CD8-positive, alpha-beta memory T cell (primary cell): Measurements from ENCODE around the gene ZNF441. TPM values are rescaled to one million over a fixed set of nuclear protein-coding genes. Genes with fewer than 3 reads are reported as not detected.
"Not testable (repeated sequence)": the region's sequence is repeated elsewhere in the genome, so short reads cannot be mapped to it uniquely, and the experiment has no call there.

ENCODE experiments used
- CTCF ChIA-PET: fragments of 350-600 bp; sonication (Branson Sonifier 250); formaldehyde crosslinking; loops from one replicate; lab custom pipeline; 2021; ENCODE audit warnings: antibody characterized with exemption; lab: Charles Lee
- POLR2A ChIA-PET: fragments of 350-600 bp; sonication (Branson Sonifier 250); formaldehyde crosslinking; loops from one replicate; lab custom pipeline; 2021; ENCODE audit warnings: antibody characterized with exemption; lab: Charles Lee
- DNase-seq, 5 donors: peaks; one replicate each; pipeline versions ENCODE4 v3.0.0 to v3.0.0-alpha.2; 2020 to 2022; ENCODE audit warnings: mixed read lengths in 1 of 5
- H3K27ac ChIP-seq: one replicate; pipeline ENCODE4 v1.7.0; 2013; ENCODE audit warnings: low read depth, mild to moderate bottlenecking, low read length, moderate library complexity
- H3K27me3 ChIP-seq: 2 replicates; pipeline ENCODE4 v1.7.0; 2013; ENCODE audit warnings: low read length, mild to moderate bottlenecking; ENCODE audit not compliant: insufficient read depth, poor library complexity, severe bottlenecking
- H3K36me3 ChIP-seq: 2 replicates; pipeline ENCODE4 v1.7.0; 2013; ENCODE audit warnings: mild to moderate bottlenecking, low read length, moderate library complexity; ENCODE audit not compliant: insufficient read depth
- H3K4me1 ChIP-seq: 2 replicates; pipeline ENCODE4 v1.7.0; 2013; ENCODE audit warnings: mild to moderate bottlenecking, low read length, moderate library complexity; ENCODE audit not compliant: insufficient read depth
- H3K4me3 ChIP-seq: 2 replicates; pipeline ENCODE4 v1.7.0; 2013; ENCODE audit warnings: mild to moderate bottlenecking, low read length
- H3K9me3 ChIP-seq: 2 replicates; pipeline ENCODE4 v1.7.0; 2013; ENCODE audit warnings: mild to moderate bottlenecking, low read length
- H3K27ac Mint-ChIP-seq, 8 donors: one replicate each; pipeline ENCODE4 v1.8.0; 2020 to 2021; ENCODE audit warnings: mixed read lengths in 8 of 8, mild to moderate bottlenecking in 6 of 8, inconsistent platforms in 3 of 8, moderate library complexity in 3 of 8
- H3K27me3 Mint-ChIP-seq, 2 donors: one replicate each; pipeline ENCODE4 v1.8.0; 2020 to 2021; ENCODE audit warnings: mixed read lengths in 2 of 2, mild to moderate bottlenecking in 1 of 2, moderate library complexity in 1 of 2
- H3K36me3 Mint-ChIP-seq, 3 donors: one replicate each; pipeline ENCODE4 v1.8.0; 2020 to 2021; ENCODE audit warnings: mixed read lengths in 3 of 3, inconsistent platforms in 1 of 3, mild to moderate bottlenecking in 1 of 3
- H3K4me1 Mint-ChIP-seq, 3 donors: one replicate each; pipeline ENCODE4 v1.8.0; 2020 to 2021; ENCODE audit warnings: mixed read lengths in 3 of 3, inconsistent platforms in 1 of 3, mild to moderate bottlenecking in 1 of 3
- H3K4me3 Mint-ChIP-seq, 7 donors: one replicate each; pipeline ENCODE4 v1.8.0; 2020 to 2021; ENCODE audit warnings: mixed read lengths in 7 of 7, mild to moderate bottlenecking in 6 of 7, moderate library complexity in 4 of 7, inconsistent platforms in 2 of 7
- H3K9me3 Mint-ChIP-seq, 5 donors: one replicate each; pipeline ENCODE4 v1.8.0; 2020 to 2022; ENCODE audit warnings: mixed read lengths in 5 of 5, mild to moderate bottlenecking in 3 of 5, moderate library complexity in 2 of 5, inconsistent platforms in 1 of 5
- polyA plus RNA-seq: library from polyadenylated mRNA; unstranded; fragments of 300-500 nt; fragmentation: Illumina TruSeq; gene quantifications from one replicate; pipeline ENCODE4 v1.2.3, GENCODE V29; 2021
- total RNA-seq, 2 experiments: library from RNA; stranded (reverse); gene quantifications; one replicate each; pipeline ENCODE4 v1.2.3, GENCODE V29; 2021

Gene ZNF441
- total and polyA plus RNA-seq, 3 experiments from 2014 or later = 5.9 to 7.5 (median 6.4) TPM

DNA sequence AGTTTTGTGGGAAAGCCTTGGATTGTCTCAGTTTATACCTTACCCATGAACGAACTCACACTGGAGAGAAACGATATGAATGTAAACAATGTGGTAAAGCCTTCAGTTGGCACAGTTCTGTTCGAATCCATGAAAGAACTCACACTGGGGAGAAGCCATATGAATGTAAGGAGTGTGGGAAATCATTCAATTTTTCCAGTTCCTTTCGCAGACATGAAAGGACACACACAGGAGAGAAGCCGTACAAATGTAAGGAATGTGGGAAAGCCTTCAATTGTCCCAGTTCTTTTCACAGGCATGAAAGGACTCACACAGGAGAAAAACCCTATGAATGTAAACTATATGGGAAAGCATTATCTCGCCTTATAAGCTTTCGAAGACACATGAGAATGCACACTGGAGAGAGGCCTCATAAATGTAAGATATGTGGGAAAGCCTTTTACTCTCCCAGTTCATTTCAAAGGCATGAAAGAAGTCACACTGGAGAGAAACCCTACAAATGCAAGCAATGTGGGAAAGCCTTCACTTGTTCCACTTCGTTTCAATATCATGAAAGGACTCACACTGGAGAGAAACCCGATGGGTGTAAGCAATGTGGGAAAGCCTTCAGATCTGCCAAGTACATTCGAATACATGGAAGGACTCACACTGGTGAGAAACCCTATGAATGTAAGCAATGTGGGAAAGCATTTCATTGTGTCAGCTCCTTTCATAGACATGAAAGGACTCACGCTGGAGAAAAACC is 39.7 kb downstream of the ZNF441 start:
- peaks cover 26% of the 10 kb centered on the region for H3K9me3 ChIP-seq
- H3K4me1 ChIP-seq = no peaks in the 10 kb centered on the region
- no peaks in the 10 kb centered on the region for H3K27me3 Mint-ChIP-seq
- H3K27me3 ChIP-seq = no peaks in the 10 kb centered on the region
- no peak overlapping the region for H3K27ac ChIP-seq
- ChIA-PET CTCF (no interaction called here), POLR2A (no interaction called here)
- H3K4me3 ChIP-seq = no peak overlapping the region
- H3K36me3 ChIP-seq = no peaks in the 10 kb centered on the region
- H3K9me3 Mint-ChIP-seq = peaks cover 12 to 62% (median 57%) of the 10 kb centered on the region in 5 donors
- H3K36me3 Mint-ChIP-seq = peaks cover 2 to 43% (median 22%) of the 10 kb centered on the region in 3 donors
- H3K27ac Mint-ChIP-seq = no peak overlapping the region
- DNase-seq = no peak
- no peaks in the 10 kb centered on the region for H3K4me1 Mint-ChIP-seq
- no peak overlapping the region for H3K4me3 Mint-ChIP-seq

DNA sequence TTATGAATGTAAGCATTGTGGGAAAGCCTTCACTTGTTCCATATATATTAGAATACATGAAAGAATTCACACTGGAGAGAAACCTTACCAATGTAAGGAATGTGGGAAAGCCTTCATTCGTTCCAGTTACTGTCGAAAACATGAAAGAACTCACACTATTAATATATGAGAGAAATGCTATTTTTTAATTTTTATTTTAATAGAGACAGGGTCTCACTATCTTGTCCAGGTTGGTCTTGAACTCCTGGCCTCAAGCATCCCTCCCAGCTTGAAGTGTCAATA is 40.2 kb downstream of the ZNF441 start:
- ChIA-PET POLR2A (interaction anchor here (0.6 kb wide), 1 partner anchor 472 kb away, joined by 3 read pairs; no protein-coding TSS in a partner anchor), CTCF (no interaction called here)
- Histone ChIP-seq H3K27ac (no peak overlapping the region), H3K4me1 (no peaks in the 10 kb centered on the region), H3K4me3 (no peak overlapping the region), H3K36me3 (no peaks in the 10 kb centered on the region), H3K27me3 (no peaks in the 10 kb centered on the region), H3K9me3 (peaks cover 26% of the 10 kb centered on the region)
- no peak for DNase-seq
- Mint-ChIP-seq H3K36me3 (peaks cover 2 to 43% (median 22%) of the 10 kb centered on the region in 3 donors), H3K27ac (no peak overlapping the region), H3K27me3 (no peaks in the 10 kb centered on the region), H3K4me1 (peaks cover 0 to 1% (median 0%) of the 10 kb centered on the region in 3 donors), H3K9me3 (peaks cover 12 to 62% (median 57%) of the 10 kb centered on the region in 5 donors), H3K4me3 (no peak overlapping the region)

DNA sequence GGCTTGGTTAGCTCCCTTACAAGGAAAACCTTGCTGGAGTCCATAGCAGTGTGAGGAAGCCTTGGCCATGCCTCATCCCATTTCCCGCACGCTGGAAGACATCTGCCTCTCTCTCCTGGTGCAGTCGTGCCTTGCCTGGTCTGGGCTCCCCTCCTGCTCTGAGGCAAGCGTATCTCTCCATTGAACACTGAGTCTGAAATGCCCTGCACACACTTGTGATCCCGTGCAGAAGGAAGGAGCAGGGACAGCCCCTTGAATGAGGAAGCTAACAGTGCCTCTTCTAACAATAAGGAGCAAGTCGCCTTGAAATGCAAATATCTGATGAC is 46.9 kb downstream of the ZNF441 start:
- H3K27ac Mint-ChIP-seq = peak overlapping the region; percentile 23 to 90 (median 82)

DNA sequence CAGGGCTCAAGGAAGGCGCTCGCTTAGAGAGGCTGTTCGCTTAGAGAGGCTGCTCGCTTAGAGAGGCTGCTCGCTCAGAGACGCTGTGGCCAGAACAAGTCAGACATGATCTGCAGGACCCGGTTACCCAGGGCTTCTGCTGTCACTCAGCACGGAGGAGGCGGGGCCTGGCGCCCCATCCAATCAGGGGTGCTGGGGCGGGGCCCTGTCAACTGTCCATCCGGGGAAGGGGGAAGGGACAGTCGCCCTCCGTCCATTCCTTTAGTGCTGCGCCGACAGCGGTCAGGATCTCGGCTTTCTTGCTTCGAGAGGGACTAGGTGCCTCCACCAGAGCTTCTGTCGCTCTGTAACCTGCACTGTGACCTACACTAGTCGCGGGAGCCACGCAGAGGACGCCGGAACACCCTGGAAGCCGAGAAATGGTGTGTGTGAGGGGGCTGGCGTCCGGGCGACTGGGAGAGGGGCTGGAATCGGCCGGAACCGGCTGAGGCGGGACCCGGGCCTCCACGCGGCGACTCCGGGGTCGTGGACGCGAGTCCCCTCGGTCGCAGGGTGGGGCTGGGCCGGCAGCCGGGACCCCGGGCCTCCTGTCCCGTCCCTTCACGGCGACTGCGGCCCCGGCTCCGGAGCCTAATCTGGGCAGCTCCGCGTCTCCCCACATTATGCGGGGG is 47.4 kb downstream of the ZNF441 start, which contains the start of gene ZNF440:
Gene ZNF440, plus strand, starts transcription at position 245 of the 671 bp plus-strand sequence. Its CDS starts 175 bp downstream, at position 420.
- Mint-ChIP-seq H3K27me3 (no peaks in the 10 kb centered on the region), H3K4me3 (peak within 1 kb of the TSS; percentile 89 to 96 (median 94)), H3K9me3 (peaks cover 0 to 27% (median 6%) of the 10 kb centered on the region in 5 donors), H3K36me3 (peaks cover 8 to 24% (median 13%) of the 10 kb centered on the region in 3 donors), H3K4me1 (peaks cover 21 to 43% (median 24%) of the 10 kb centered on the region in 3 donors), H3K27ac (peak within 1 kb of the TSS; percentile 23 to 96 (median 83))
- no peaks in the 10 kb centered on the region for H3K36me3 ChIP-seq
- peaks cover 4% of the 10 kb centered on the region for H3K4me1 ChIP-seq
- H3K27ac ChIP-seq = peak within 1 kb of the TSS; percentile 76
- H3K4me3 ChIP-seq = peak within 1 kb of the TSS; percentile 81
- H3K27me3 ChIP-seq = no peaks in the 10 kb centered on the region
- H3K9me3 ChIP-seq = no peaks in the 10 kb centered on the region
- ChIA-PET CTCF (interaction anchor here (0.8 to 3.8 kb wide), 3 partner anchors 16 to 110 kb away, joined by 3 to 30 read pairs (median 4); partner anchors contain the start of gene ZNF491), POLR2A (no interaction called here)
- peak; percentile 72 to 85 (median 79) for DNase-seq

More for the DNA sequence above, 46.9 kb downstream of the ZNF441 start:
- DNase-seq = no peak
- H3K36me3 Mint-ChIP-seq = peaks cover 7 to 25% (median 14%) of the 10 kb centered on the region in 3 donors
- Histone ChIP-seq H3K4me1 (peaks cover 4% of the 10 kb centered on the region), H3K9me3 (no peaks in the 10 kb centered on the region), H3K4me3 (peak overlapping the region; percentile 81), H3K36me3 (no peaks in the 10 kb centered on the region), H3K27ac (peak overlapping the region; percentile 76), H3K27me3 (no peaks in the 10 kb centered on the region)
- H3K4me1 Mint-ChIP-seq = peaks cover 21 to 43% (median 24%) of the 10 kb centered on the region in 3 donors
- H3K9me3 Mint-ChIP-seq = peaks cover 0 to 28% (median 11%) of the 10 kb centered on the region in 5 donors
- POLR2A ChIA-PET = interaction anchor here (1.0 kb wide), 1 partner anchor 15 kb away, joined by 3 read pairs; no protein-coding TSS in a partner anchor
- CTCF ChIA-PET = interaction anchor here (0.8 to 3.8 kb wide), 4 partner anchors 16 to 174 kb away, joined by 3 to 30 read pairs (median 4); partner anchors contain the start of gene ZNF491
- peak overlapping the region; percentile 89 to 96 (median 94) for H3K4me3 Mint-ChIP-seq
- no peaks in the 10 kb centered on the region for H3K27me3 Mint-ChIP-seq

DNA sequence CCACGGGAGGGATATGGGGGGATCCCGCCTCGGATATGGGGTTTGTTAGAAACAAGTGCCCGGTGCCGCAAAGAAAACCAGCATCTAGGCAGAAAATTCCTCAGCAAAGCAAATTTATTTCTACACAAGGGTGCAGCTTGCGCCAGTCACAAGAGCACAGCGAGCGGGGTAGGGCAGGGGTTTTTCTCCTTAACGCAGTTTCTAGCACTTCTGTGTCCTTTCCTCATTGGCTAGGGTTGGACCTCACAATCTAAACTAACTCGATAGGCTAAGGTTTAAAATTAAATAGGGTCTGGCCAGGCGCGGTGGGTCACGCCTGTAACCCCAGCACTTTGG is 47.9 kb downstream of the ZNF441 start:
- Mint-ChIP-seq H3K27ac (peak overlapping the region in 6 of 8 donors; percentile 21 to 96 (median 39)), H3K27me3 (no peaks in the 10 kb centered on the region), H3K4me3 (peak overlapping the region; percentile 85 to 96 (median 94)), H3K36me3 (peaks cover 8 to 24% (median 13%) of the 10 kb centered on the region in 3 donors), H3K4me1 (peaks cover 21 to 43% (median 24%) of the 10 kb centered on the region in 3 donors), H3K9me3 (peaks cover 0 to 26% (median 6%) of the 10 kb centered on the region in 5 donors)
- DNase-seq = no peak
- Histone ChIP-seq H3K36me3 (no peaks in the 10 kb centered on the region), H3K27me3 (no peaks in the 10 kb centered on the region), H3K27ac (peak overlapping the region; percentile 76), H3K4me1 (peaks cover 4% of the 10 kb centered on the region), H3K4me3 (peak overlapping the region; percentile 81), H3K9me3 (no peaks in the 10 kb centered on the region)
- ChIA-PET CTCF (interaction anchor here (0.9 to 3.8 kb wide), 3 partner anchors 17 to 109 kb away, joined by 4 to 30 read pairs (median 4); partner anchors contain the start of gene ZNF491), POLR2A (interaction anchor here (0.6 kb wide), 1 partner anchor 33 kb away, joined by 3 read pairs; no protein-coding TSS in a partner anchor)

DNA sequence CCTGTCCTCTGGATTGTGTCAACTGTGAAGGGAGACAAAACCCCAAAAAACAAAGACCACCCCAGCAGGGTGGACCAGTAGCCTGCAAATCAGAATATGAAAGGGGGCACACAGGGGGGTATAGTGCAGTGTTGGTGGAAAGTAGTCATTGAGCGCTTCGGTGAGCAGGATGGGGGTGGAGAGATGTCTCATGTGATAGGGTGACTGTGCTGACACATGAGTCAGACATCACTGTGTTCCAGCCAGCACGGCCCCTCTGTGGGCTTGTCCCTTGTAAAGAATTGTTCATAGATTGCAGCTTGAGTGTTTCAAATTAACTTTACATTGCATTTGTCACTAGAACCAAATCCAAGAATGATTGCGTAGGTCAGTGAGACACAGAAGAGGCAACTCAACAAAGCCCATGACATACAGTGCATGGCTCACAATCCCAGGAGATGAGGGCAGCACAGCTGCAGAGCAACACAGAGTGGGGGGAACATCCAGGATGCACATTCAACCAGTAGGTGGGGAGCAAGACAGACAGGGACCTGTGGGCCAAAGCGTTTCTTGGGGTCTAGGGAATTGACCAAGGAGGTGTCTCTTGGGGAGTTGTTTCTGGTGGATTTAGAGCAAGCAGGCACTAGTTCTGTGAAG is 54.8 kb downstream of the ZNF441 start:
- ChIA-PET POLR2A (no interaction called here), CTCF (no interaction called here)
- Histone ChIP-seq H3K36me3 (no peaks in the 10 kb centered on the region), H3K4me3 (peak overlapping the region; percentile 12), H3K4me1 (no peaks in the 10 kb centered on the region), H3K9me3 (no peaks in the 10 kb centered on the region), H3K27me3 (no peaks in the 10 kb centered on the region), H3K27ac (no peak overlapping the region)
- Mint-ChIP-seq H3K4me1 (peaks cover 7 to 28% (median 8%) of the 10 kb centered on the region in 3 donors), H3K36me3 (peaks cover 17 to 58% (median 43%) of the 10 kb centered on the region in 3 donors), H3K27ac (no peak overlapping the region), H3K4me3 (no peak overlapping the region), H3K27me3 (no peaks in the 10 kb centered on the region), H3K9me3 (peaks cover 0 to 78% (median 36%) of the 10 kb centered on the region in 5 donors)
- DNase-seq = no peak

DNA sequence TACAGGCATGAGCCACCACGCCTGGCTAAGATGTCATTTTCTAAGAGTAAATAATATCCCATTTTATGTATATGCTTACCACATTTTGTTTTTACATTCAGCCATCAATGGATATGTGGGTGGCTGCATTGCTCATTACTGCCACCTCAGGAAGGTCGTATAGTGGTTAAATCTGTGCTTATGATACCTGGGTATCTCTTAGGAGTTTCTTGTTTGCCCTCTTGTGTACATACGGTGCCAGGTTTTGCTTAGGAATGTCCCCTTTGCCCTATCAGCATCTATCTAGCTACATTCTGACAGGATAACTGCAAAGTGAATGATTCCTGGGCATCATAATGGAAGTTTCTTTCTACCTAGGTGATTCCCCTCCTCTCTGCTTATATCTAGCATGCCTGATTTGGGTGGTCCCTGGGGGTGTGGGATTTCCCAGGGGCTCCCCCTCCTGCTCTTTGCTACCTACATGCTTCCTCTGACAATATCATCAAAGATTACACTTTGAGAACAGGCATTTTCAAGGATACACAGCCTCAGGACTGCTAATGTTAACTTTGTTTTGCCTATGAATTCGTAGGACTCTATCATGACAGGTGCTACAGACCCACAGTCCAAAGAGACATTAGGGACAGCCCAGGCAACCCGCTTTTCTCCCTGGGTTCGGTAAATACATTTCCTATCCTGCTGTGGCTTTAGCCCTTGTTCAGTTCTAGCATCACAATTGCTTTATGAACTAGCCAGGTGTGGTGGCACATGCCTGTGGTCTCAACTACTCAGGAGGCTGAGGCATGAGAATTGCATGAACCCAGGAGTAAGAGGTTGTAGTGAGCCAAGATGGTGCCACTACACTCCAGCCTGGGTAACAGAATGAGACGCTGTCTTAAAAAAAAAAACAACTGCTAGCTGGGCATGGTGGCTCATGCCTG is 62.4 kb downstream of the ZNF441 start:
- Mint-ChIP-seq H3K27ac (peak overlapping the region in 1 of 8 donors; percentile 50), H3K9me3 (peaks cover 45 to 95% (median 91%) of the 10 kb centered on the region in 5 donors), H3K36me3 (peaks cover 49 to 89% (median 80%) of the 10 kb centered on the region in 3 donors)
- CTCF ChIA-PET, POLR2A ChIA-PET, H3K27me3 ChIP-seq, H3K27me3 Mint-ChIP-seq, DNase-seq, H3K4me3 Mint-ChIP-seq, H3K4me1 ChIP-seq, H3K4me1 Mint-ChIP-seq, H3K27ac ChIP-seq, H3K4me3 ChIP-seq: not testable (repeated sequence)
- H3K36me3 ChIP-seq = peaks cover 26% of the 10 kb centered on the region
- peaks cover 37% of the 10 kb centered on the region for H3K9me3 ChIP-seq
